GM19240 (cell line): ENCODE results near the gene GNAO1.

ENCODE experiments used
- DNase-seq: peaks from one replicate; pipeline ENCODE4 v3.0.0; 2011; ENCODE audit warnings: low spot score; ENCODE audit not compliant: insufficient read length

GNAO1 gene

GRCh38 chr16:56332464-56333079 lies 141.3 kb downstream of the GNAO1 start:
- no peak for DNase-seq

DNA sequence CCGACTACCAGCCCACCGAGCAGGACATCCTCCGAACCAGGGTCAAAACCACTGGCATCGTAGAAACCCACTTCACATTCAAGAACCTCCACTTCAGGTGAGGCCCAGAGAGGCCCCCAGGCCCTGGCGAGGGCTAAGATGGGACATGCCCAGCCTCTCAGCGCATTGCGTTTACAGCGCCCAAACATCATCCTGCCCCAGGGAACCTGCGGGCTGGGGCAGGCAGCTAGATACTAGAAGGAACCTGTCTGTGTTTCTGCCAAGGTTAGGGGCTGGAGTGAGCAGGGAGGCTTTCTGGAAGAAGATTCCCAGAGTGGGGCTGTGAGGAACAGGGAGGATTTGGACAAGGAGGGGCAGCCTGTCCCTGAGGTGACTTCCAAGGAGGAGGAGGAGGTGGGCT lies 143.5 kb downstream of the GNAO1 start:
- DNase-seq = no peak

GRCh38 chr16:56336071-56336688 lies 144.9 kb downstream of the GNAO1 start:
- no peak for DNase-seq

- DNase-seq = no peak
Measured at GRCh38 chr16:56336711-56337110, 145.4 kb downstream of the GNAO1 start.

DNA sequence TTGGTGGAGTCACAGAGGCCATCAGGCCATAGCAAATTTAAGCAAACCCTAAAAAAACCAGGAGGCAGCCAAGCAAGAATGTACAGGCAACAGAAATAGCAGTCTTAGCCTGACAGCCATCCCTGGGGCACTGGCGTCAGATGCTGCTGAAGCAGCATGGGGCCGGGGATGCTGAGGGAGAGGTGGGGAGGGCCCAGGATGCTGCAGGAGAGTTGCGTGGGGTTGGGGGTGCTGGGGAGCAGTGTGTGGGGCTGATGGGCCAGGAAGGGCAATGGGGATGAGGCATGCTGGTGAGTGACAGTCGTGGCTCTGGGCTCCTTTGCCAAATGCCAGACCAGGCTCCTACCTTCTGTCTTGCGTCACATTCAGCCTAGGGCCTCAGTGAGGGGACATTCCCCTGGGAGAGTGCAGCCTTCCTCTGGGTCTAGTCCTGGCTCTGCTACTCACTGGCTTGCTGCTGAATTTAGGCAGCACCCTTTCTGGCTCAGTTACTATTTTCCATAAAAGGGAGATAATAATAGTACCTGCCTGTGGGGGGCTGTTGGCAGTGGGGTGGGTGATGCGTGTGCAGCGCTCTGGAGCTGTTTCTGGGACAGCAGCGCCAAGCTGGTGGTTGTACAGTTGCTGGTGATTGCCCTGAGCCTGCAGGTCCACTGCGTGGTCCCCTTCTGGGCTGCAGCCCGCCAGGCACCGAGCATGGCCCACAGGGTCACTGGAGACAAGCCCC lies 146.0 kb downstream of the GNAO1 start:
- DNase-seq = no peak

DNA sequence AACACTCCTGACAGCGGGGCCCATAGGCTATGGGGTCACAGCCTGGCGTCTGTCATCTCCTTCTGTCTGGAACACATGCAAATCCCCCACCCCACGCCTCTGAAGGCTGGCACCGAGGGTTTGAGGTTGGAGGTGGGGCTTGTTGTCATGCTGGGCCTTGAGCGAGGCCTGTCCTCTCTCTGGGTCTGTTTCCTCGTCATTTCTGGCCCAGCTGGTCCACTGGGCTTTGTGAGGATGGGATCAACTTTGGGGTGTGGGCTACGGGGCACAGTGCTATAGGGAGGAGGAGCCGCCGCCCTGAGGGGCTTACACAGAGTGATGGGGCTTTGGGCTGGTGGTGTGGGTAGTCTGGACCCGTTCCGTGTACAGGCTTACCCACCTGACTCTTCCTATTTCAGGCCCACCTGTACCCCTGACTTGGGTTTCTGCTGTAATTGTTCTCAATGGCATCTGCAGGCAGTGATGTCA lies 146.6 kb downstream of the GNAO1 start:
- no peak for DNase-seq

DNA sequence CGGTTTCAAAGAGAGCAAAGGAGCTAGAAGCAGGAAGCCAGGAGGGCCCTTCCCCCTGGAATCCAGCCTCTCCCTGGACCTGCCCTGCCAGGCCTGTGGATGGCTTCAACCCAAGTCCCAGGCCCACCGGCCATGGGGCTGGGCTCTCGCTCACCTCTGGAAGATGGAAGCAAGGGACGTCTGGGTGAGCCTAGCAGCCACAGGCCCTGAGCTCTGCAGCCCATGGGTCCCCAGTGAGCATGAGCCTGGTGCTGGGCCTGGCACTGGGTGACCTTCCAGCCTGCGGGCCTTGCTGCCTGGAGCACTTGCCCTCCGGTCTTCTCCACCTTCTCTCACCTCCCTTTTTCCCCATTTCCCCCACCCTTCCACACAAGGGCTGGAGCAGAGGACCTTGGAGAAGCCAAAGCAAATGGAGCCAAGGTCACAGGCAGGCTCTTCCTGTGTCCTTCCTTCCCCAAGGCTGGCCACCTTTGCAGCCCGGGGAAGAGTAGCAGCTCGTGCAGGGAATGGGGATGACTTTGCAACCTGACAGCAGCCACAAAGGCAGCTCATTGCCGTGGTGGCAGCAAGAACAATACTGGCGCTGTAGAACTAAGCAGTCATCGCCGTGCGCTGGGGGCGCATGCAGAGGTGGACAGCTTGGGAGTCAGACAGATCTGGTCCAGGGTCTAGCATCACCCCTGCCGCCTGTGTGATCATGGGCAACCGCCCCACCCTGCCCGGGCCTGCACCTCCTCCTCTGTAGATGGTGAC lies 147.5 kb downstream of the GNAO1 start:
- DNase-seq = no peak

DNA sequence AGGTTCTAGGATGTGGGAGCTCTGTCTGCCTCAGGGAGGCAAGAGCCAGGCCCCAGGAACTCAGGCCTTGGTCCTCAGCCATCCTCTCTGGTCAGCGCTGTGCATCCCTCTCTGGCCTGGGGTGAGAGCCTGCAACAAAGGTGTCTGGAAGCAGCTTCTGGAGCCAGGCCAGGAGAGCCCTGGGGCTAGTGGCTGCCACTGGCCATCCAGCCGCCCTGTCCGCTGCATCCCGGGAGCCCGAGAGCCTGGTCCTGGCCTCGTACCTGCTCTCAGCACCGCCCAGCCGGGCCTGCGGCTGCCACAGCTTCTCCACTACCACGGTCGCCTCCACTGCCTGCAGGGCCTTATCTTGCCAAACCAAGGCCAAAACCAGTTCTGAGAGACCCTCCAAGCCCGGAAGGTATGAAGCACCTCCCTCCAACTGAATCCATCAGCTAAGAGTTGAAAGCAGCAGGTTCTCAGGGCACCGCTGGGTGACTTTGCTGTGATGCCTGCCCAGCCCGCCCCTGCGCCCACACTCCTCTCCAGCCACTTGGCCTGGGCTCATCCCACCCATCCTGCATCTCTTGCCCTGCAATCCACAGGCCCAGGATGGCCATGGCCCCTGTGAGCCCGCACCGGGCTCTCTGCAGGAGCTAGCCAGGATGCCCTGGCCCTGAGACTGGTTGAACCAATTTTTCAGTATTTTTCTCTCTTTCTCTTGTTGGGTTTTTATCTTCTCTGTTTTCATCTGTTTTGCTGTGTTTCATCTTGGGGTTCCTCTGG lies 148.3 kb downstream of the GNAO1 start:
- no peak for DNase-seq

DNA sequence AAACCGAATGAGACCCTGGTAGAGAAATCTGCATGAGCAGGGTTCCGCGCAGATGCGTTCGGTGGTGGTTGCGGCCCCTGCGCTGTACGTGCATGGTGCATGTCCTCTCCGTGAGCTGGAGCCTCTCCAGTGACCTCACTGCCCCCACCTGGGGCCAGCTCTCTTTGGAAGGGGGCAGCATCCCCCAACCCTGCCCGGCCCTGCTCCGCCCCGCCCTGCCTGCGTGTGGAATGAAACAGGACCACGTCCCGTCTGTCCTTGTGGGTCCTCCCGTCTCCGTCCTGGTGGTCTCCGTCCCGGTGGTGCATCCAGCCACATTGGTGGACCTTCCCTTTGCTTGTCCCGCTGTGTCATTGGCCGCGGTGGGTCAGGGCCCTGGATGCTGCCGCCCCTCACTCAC lies 149.1 kb downstream of the GNAO1 start:
- DNase-seq = no peak

DNA sequence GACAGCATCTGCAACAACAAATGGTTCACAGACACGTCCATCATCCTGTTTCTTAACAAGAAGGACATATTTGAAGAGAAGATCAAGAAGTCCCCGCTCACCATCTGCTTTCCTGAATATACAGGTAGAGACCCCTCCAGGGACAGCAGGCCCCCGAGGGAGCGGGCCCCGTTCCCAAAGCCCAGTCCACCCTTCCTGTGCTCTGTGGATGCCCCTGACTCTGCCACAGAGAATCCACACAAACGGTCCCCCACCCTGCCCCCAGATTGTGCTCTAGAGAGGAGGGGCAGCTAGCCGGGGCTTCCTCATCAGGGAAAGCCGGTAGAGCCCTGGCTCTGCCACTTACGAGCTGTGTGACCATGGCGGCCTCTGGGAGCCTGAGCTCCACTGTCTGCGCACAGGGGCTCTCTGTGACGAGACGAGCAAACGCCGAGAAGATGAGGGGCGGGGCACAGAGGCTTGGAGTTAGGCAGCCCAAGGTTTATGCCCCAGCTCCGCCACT lies 149.6 kb downstream of the GNAO1 start:
- DNase-seq = no peak

DNA sequence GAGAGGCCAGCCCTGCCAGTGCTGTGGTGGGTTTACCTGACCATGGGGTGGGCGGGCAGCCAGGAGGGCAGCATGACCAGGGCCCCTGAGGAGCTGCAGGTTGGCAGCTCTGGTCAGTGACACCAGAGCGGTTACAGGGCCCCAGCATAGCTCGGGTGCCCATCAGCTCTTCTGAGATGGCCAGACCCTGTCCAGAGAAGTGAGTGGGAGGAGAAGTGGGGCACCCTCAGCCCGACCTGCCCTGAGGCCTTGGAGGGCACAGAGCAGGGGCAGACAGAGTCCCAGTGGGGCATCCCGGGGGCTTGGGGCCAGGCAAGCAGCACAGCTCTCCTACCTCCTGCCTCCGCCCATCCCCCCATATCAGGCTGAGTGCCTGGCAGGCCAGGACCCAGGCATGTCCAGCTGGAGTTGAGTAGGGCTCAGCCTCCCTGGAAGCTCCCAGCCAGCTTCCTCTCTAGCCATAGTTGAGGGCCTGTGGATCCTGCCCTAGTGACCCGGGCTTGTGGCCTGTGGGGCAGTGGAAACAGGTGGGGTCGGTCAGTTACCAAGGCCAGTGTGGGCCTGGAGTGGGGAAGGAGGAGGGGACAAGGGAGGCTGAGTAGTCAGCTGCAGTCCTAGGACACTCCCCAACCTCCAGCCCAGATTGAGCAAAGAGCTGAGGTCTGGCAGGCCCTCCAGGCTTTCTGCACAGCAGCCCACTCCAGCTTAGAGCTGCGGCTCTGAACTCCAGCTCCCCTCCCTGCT lies 150.5 kb downstream of the GNAO1 start:
- DNase-seq = no peak

DNA sequence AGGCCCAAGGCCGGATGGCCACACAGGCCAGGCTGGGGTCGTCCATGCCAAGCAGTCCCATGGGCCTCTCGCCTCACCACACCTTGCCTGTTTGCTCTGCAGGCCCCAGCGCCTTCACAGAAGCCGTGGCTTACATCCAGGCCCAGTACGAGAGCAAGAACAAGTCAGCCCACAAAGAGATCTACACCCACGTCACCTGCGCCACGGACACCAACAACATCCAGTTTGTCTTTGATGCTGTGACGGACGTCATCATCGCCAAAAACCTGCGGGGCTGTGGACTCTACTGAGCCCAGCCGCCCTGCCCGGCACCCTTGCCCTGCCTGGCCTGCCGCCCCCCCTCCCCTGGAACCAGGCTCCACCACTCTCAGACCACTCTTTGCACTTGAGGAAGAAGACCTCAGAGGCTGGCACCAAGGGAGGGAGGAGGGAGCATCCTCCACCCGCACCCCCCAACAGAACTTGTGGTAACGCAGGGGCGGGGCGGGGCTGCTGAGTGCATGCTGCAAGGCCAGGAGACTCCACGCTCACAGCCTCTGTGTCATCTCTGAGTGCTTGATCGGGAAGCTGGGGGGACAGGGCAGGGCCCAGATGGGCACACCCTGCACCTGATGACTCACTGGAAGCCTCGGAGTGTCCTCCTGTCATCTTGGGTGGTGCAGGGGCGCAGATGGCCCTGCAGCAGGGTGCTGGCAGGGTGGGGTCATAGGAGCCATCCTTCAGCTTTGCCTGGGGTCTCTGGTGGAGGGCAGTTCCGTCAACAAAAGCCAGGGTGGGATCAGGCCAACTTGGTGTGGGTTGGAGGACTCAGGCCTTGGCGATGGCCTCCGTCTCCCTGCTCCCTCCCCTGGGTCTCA lies 152.6 kb downstream of the GNAO1 start:
- no peak for DNase-seq

DNA sequence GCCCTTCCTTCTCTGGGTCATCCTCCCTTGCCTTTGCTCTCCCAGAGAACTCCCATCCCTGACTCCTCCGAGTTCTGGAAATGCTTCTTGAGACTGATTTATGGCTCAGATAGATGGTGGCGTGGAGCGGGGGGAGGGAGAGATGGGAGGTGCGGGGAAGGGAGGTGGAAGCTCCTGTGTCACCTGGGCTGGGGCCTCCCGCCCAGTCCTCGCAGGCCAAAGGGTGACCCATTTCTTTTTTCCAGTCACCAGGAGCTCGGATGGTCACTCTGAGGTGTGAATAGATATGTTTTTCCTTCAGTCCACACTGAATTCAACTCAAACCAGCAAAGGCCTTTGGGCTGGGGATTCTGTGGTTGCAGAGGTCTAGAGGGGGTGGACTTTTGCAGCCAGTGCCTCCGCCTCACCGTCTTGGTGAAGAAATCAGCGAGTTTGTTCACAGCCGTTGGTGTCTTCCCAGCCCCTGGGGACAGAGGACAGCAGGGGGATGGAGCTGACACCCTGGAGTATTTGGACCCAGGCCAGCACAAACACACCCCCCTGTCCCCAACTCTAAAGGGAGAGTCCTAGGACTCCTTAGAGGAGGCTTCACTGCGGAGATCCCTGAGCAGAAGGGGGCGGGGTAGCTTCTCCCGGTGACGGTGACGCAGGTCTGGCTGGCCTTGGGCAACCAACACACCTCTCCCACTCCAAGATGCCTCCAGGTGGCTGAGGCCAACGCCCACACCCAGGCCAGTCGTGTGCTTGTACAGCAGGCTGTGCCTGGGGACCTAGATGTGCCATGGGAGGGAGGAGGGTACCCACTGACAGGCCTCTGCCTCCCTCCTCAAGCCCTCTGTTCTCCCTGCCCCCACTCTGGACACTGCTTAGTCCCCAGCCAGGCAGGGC lies 153.5 kb downstream of the GNAO1 start:
- no peak for DNase-seq

- no peak for DNase-seq
Measured at GRCh38 chr16:56345406-56346050, 154.2 kb downstream of the GNAO1 start.

DNA sequence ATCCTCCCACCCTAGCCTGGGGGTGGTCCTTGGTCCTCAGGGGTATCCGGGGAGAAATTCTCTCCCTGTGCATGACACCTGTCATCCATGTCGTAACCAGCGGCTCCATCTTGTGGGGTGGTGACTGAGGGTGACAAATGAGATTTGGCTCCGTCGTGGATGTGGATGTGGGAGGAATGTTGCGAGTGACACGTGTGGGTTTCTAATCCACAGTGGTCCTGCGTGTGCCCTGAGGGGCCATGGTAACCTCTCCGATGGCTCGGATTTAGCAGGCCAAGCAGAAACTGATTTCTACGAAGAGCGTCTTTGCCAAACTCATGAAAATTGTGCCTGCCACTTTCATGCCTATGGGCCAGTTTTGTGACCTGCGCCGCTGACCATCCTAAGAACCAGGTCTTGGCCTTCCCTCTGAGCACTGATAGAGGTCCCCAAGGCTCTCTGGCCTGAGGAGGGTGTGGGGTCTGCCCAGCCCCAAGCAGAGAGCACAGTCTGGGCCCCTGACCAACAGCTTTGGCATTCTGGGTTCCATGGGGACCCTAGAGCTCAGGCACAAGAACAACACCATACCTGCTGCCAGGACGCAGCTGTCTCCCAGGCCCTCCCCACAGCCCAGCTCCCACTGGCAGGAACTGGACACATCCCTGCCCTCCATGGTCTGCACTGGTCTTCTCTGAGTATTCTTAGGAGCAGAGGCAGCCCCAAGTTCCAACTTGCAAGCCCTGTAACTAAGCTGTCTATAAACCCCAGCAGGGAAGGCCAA lies 155.0 kb downstream of the GNAO1 start:
- no peak for DNase-seq

GRCh38 chr16:56347166-56347565 lies 155.9 kb downstream of the GNAO1 start:
- no peak for DNase-seq

DNA sequence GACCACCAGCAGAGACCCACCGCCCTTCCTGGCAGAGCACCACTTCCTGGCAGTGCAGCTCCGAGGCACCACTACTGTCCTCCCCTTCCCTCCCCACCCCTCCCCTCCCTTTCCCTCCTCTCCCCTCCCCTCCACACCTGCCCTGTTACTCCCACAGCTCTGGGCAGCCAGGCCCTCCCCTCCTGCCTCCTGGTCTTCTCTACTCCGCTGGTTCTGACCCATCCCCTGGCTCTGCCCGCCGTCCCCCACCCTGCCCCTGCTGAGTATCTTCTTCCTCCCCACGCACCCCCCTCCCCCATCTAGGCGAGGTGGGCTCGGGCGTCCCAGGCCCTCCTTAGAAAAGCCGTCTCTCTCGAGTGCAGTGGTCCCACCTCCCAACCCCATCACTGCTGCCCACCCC lies 156.4 kb downstream of the GNAO1 start:
- DNase-seq = no peak
